NCI-H146 treated with DMSO at 0.1 percent for 48 hours (cell line): ENCODE measurements around the gene ZFP91.

Experiments
- DNase-seq: peaks from one replicate; lab custom pipeline; 2025; ENCODE audit not compliant: unreplicated experiment; lab: John Stamatoyannopoulos, UW

ZFP91 gene

DNA sequence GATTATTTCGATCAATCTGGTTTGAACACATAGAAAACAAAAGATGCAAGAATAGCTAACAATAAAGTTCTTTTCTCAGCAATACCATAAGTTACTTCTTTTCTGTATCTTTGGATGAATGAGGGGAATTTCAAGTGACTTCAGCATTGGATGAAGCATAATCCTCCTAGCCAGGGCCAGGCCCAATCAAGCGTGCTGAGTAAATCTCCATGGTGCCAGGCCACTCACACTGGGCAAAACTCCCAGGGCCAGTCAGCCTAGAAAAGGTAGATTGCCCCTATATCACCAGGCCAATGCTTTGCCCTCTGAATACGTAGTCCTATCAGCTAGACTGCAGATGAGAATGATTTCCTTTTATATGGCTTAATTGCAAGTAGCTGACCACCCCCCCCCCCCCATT lies 49.6 kb downstream of the ZFP91 start:
- DNase-seq, result no peak

DNA sequence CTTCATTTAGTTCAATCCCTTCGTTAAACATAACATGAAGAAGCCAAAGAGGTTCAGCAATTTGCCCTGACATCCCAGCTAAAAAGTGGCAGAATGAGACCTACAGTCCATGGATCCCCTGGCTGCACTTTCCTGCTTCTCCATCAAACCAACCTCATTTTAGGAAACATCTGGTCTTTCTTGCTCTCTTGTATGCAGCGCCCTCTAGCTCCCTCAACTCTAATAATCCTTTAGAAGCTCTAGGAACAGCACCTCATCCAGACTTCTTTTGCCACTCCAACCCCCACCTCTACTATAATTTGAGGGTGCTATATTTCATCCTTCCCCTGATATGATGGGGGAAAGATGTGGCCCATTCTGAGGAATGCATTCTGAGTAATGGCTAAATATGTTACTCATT lies 51.0 kb downstream of the ZFP91 start:
- no peak for DNase-seq

GRCh38 chr11:58631378-58631777 lies 52.5 kb downstream of the ZFP91 start:
- no peak for DNase-seq

GRCh38 chr11:58632510-58632909 lies 53.6 kb downstream of the ZFP91 start:
- DNase-seq, result no peak

DNA sequence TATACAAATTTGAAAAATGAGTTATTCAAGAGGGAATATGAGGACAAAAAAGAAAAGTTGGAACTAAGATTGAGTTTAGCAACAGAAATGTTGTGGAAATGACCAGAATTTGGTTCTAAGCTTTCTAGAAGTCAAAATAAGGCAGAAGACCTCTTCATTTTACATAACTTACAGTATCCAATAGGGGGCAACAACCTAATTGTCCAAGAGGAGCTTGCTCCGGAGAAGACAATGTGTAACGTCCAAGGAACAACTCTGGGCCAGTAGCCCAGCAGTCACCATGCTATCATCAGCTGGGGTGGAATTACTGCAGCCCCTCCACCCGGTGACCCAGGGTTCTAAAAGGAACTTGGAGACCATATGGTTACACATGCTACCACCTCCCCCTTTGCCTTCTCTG lies 57.7 kb downstream of the ZFP91 start:
- DNase-seq, result no peak

- no peak for DNase-seq
Measured at GRCh38 chr11:58637371-58637770, 58.5 kb downstream of the ZFP91 start.

DNA sequence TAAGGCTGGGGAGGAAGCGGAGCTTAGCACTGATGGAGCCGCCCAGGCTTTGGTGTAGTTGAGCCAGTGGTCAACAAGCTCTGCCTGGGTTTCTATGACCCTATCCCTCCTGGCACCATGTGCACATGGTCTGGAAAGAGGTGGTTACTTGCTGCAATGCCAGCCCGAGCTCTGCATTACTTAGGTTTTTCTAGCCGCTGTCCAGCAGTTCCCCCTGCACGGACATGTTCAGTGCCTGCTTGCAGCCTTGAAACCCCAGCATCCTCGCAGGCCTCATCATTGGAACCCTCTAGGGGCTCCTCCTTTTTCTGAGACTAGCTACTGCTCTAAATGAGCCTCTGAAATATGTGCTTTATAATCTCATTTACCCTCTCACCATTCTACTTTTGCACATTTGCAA lies 60.2 kb downstream of the ZFP91 start:
- no peak for DNase-seq

- DNase-seq, result no peak
Measured at GRCh38 chr11:58639669-58640068, 60.8 kb downstream of the ZFP91 start.

DNA sequence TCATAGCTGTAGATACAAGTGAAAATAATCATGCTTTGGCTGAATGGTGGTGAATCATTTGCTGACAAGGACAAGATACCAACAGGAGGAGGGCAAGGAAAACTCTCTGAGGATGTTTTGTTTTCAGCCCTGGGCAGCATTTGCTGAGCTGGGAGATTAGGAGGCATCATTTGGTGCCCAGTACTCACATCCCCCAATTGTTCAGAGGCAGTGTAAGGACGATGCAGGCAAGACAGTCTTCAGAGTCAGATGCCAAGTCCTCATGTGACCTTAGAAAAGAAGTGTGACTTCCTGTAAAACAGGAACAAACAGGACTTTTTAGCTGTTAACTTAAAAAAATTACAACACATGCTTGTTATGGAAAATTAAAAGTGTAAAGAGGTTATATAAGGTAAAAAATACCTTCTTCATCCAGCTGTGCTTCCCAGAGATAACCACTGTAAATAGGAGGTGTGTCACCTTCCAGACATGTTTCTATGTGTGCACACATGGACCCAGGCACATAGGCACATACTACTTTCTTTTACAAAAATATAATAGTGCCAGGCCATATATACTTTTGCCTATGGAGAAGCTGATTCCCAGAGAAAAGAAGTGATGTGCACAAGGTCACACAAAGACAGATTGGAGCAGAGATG lies 61.6 kb downstream of the ZFP91 start:
- no peak for DNase-seq

GRCh38 chr11:58641341-58641740 lies 62.5 kb downstream of the ZFP91 start:
- no peak for DNase-seq

DNA sequence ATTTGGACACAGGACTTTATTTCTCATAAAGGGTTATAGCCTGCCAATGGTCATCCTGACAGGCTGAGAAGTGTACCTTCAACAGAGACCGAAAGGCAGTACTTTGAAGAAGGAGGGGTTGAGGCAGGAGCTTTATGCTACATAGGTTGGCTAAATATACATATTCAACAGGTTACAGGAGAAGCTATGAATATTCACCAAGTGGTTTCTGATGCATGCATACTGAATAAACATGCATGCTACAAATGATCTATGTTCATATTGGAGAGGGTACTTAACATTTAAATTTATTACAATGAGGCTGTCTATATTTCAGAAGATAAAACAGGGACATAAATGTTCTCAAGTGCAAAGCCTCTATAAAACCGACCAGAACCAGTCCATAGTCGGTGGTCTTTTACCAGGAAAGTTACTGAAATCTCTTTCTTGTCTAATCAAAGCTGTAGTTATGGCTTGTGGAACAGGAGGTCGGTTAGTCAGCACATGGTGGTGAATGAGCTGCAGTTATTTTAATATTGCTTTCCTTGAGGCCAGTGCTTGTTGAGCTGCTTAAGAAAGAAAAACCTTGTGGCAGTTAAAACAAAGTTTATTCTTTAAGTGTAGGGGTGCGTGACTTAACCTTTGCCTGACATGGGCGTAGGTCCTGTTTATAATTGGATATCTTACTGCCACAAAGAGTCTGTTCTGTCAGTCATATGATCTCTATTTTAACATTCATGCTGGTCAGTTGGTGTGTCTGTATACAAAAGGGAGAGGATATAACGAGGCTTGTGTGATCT lies 63.1 kb downstream of the ZFP91 start:
- no peak for DNase-seq

DNA sequence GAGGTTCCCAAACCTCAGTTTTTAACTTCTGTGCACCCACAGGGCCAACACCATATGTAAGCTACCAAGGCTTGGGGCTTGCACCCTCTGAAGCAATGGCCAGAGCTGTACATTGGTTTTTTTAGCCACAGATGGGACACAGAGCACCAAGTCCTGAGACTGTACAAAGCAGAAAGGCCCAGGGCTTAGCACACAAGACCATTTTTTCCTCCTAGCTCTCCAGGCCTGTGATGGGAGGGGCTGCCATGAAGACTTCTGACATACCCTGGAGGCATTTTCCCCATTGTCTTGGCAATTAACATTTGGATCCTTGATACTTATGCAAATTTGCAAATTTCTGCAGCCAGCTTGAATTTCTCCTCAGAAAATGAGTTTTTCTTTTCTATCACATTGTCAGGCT lies 67.0 kb downstream of the ZFP91 start:
- DNase-seq, result no peak

GRCh38 chr11:58647141-58647699 lies 68.4 kb downstream of the ZFP91 start:
- DNase-seq, result peak; percentile 81

- DNase-seq, result no peak
Measured at GRCh38 chr11:58647866-58648265, 69.0 kb downstream of the ZFP91 start.

DNA sequence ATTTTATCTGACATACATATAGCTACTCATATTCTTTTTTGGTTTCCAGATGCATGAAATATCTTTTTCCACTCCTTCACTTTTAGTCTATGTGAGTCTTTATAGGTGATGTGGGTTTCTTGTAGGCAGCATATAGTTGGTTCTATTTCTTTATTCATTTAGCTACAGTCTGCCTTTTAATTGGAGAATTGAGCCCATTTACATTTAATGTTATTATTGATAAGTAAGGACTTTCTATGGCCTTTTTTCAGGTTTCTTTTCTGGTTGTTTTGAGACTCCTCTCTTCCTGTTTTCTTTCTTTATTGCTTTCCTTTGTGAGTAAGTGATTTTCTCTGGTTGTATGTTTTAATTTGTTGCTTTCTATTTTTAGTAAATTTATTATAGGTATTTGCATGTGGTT lies 70.8 kb downstream of the ZFP91 start:
- no peak for DNase-seq

DNA sequence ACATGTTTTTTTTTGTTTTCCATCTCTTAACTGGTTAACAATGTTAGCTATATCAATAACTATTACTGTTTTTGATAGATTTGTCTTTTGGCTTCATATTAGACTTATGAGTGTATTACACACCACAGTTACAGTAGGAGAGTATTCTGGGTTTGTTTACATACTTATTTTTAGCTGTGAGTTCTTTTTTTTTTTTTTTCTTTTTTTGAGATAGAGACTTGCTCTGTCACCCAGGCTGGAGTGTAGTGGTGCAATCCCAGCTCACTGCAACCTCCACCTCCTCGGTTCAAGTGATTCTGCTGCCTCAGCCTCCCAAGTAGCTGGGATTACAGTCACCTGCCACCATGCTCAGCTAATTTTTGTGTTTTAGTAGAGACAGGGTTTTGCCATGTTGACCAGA lies 71.6 kb downstream of the ZFP91 start:
- no peak for DNase-seq

- DNase-seq, result no peak
Measured at GRCh38 chr11:58652726-58653280, 73.9 kb downstream of the ZFP91 start.

GRCh38 chr11:58654079-58654907 lies 75.4 kb downstream of the ZFP91 start:
- peak; percentile 54 for DNase-seq

DNA sequence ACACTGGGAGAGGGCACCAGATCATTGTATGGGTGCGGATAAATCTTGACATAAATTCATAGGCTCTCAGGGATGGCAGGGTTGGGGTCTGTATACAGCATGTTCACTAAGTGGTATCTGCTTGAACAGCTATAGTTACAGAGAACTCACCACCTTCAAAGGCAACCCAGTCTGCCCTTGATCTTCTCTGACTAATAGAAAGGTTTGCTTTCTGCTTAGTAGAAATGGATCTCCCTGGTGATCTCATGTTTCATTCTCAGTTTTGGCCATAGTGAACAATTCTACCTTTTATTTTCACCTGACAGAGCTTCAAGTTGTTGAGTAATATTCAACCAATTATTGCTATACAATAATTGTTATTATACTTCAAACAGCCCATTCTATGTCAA lies 76.0 kb downstream of the ZFP91 start:
- no peak for DNase-seq

GRCh38 chr11:58656348-58656747 lies 77.5 kb downstream of the ZFP91 start:
- DNase-seq, result no peak

DNA sequence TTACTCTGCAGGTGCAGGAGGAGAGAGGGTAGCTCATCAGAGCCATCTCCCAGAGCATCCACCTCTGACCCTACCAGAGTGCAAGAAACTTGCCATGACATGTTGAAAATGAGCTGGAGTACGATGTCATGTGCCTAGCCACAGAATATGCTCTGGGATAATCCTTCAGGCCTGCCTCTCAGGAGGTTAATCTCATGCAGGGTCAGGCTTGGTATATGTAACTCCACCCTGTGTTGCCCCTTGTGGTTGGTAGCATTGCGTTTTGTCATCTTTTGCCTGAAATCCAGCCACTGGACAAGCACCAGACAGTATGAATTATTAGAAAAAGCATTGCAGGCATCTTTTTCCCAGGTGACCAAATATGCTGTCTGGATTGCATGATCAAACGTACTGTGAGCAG lies 79.8 kb downstream of the ZFP91 start:
- no peak for DNase-seq
